Stimulated activated CD8-positive, alpha-beta memory T cell treated with anti-CD3 and anti-CD28 coated beads, Interleukin-4, amount 100 ng/mL, for 1 hour (primary cell): ENCODE results near the gene TRH.
"Not testable (repeated sequence)": the region's sequence is repeated elsewhere in the genome, so short reads cannot be mapped to it uniquely, and the experiment has no call there.

ENCODE experiments used
- DNase-seq, 2 donors: peaks; one replicate each; pipeline ENCODE4 v3.0.0-alpha.2; 2020; ENCODE audit warnings: low read depth in 2 of 2, low spot score in 1 of 2

Gene TRH

GRCh38 chr3:129962600-129962999, 11.9 kb upstream of the TRH start:
- DNase-seq: no peak

GRCh38 chr3:129965937-129966336, 8.6 kb upstream of the TRH start:
- DNase-seq: no peak

- no peak for DNase-seq
Observed at GRCh38 chr3:129966876-129967275, 7.6 kb upstream of the TRH start.

- no peak for DNase-seq
Observed at GRCh38 chr3:129967761-129968160, 6.8 kb upstream of the TRH start.

- no peak for DNase-seq
Observed at GRCh38 chr3:129971351-129972052, 3.0 kb upstream of the TRH start.

GRCh38 chr3:129972301-129972700, 2.2 kb upstream of the TRH start:
- DNase-seq: no peak

GRCh38 chr3:129973853-129974563, 512 bp upstream of the TRH start:
- DNase-seq: no peak

- no peak for DNase-seq
Observed at GRCh38 chr3:129974833-129975704, 549 bp downstream of the TRH start.

- no peak for DNase-seq
Observed at GRCh38 chr3:129975705-129976048, 1.2 kb downstream of the TRH start.

- DNase-seq: no peak
Observed at GRCh38 chr3:129976286-129976685, 1.8 kb downstream of the TRH start.

- DNase-seq: no peak
Observed at GRCh38 chr3:129978123-129978522, 3.6 kb downstream of the TRH start.

GRCh38 chr3:129979905-129980304, 5.4 kb downstream of the TRH start:
- DNase-seq: no peak

GRCh38 chr3:129983561-129983960, 9.0 kb downstream of the TRH start:
- no peak for DNase-seq

GRCh38 chr3:129984125-129984524, 9.6 kb downstream of the TRH start:
- DNase-seq: no peak

- DNase-seq: no peak
Observed at GRCh38 chr3:129985113-129985512, 10.6 kb downstream of the TRH start.

- no peak for DNase-seq
Observed at GRCh38 chr3:129988429-129988828, 13.9 kb downstream of the TRH start.

GRCh38 chr3:129989414-129989813, 14.9 kb downstream of the TRH start:
- DNase-seq: no peak

GRCh38 chr3:129992781-129993180, 18.3 kb downstream of the TRH start:
- no peak for DNase-seq

GRCh38 chr3:129994883-129995559, 20.5 kb downstream of the TRH start:
- DNase-seq: no peak

GRCh38 chr3:129996073-129996472, 21.6 kb downstream of the TRH start:
- DNase-seq: no peak

- DNase-seq: not testable (repeated sequence)
Observed at GRCh38 chr3:129999176-129999575, 24.7 kb downstream of the TRH start.
